ENCODE measurements around the gene FOXP2. TPM values are rescaled to one million over a fixed set of nuclear protein-coding genes. Genes with fewer than 3 reads are reported as not detected.
A peak's percentile ranks its signal among the peaks of the same experiment; 100 is the strongest.

Gene FOXP2
- total and polyA plus RNA-seq, 4 donors, result 15.6 to 27.5 (median 17.8) TPM

GRCh38 chr7:114639451-114639850 is 224.8 kb downstream of the FOXP2 start:
- no peaks in the 10 kb centered on the region for H3K36me3 ChIP-seq (ENCODE audit: control insufficient read depth, insufficient read depth, low read length)
- WGBS (ENCODE audit: insufficient coverage), result 100% methylated on average over 1 of the region's 1 CpG
- H3K9me3 ChIP-seq (ENCODE audit: control insufficient read depth, insufficient read depth, low read length), result no peaks in the 10 kb centered on the region
- no peak overlapping the region for H3K27ac ChIP-seq (ENCODE audit: low read depth, low read length)
- no peak overlapping the region for H3K4me3 ChIP-seq (ENCODE audit: low read depth, low read length)
- no peak for DNase-seq (ENCODE audit: low read depth in 4 of 6, low spot score in 6 of 6)
- H3K4me1 ChIP-seq (ENCODE audit: control insufficient read depth, insufficient read depth, low read length), result no peaks in the 10 kb centered on the region
- peaks cover 3% of the 10 kb centered on the region for H3K27me3 ChIP-seq (ENCODE audit: control insufficient read depth, insufficient read depth, low read length)

DNA sequence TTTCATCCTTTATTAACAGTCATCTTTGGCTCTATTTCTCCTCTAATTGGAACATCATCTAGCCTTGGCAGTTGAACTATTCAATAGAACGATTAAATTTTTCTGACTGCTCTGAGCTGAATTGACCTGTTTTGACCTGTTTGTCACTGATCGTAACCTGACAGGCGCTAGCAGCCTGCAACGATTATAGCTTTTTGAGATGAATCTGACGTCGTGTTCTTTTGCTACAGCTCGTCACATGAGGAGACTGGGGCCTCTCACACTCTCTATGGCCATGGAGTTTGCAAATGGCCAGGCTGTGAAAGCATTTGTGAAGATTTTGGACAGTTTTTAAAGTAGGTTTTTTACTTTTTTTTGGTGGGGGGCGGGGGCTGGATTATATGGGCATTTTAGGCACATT is 229.8 kb downstream of the FOXP2 start:
- 78% methylated on average over 7 of the region's 8 CpGs for WGBS (ENCODE audit: insufficient coverage)
- DNase-seq (ENCODE audit: low read depth in 4 of 6, low spot score in 6 of 6), result no peak
- Histone ChIP-seq H3K4me3 (ENCODE audit: low read depth, low read length) (no peak overlapping the region), H3K27ac (ENCODE audit: low read depth, low read length) (no peak overlapping the region), H3K4me1 (ENCODE audit: control insufficient read depth, insufficient read depth, low read length) (no peaks in the 10 kb centered on the region), H3K9me3 (ENCODE audit: control insufficient read depth, insufficient read depth, low read length) (no peaks in the 10 kb centered on the region), H3K36me3 (ENCODE audit: control insufficient read depth, insufficient read depth, low read length) (no peaks in the 10 kb centered on the region), H3K27me3 (ENCODE audit: control insufficient read depth, insufficient read depth, low read length) (peaks cover 8% of the 10 kb centered on the region)

DNA sequence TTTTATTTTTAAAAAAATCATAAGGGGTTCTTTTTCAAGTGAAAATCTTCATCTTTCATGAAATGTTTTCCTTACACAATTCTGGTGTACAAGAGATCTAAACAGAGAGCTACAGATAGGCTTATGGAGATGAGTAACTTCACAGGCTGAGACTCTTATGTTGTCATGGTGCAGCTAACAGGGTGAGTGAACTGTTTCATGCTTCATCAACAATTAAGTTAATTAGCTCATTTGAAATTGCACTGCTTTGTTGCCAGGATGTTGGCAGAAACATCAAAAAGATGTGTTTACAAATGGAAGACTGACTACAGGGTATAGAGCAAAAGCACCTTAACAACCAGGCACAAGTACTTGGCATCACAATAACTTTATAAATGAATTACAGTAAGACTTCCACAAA is 230.8 kb downstream of the FOXP2 start:
- H3K4me3 ChIP-seq (ENCODE audit: low read depth, low read length), result no peak overlapping the region
- no peaks in the 10 kb centered on the region for H3K36me3 ChIP-seq (ENCODE audit: control insufficient read depth, insufficient read depth, low read length)
- H3K27ac ChIP-seq (ENCODE audit: low read depth, low read length), result no peak overlapping the region
- no peaks in the 10 kb centered on the region for H3K9me3 ChIP-seq (ENCODE audit: control insufficient read depth, insufficient read depth, low read length)
- H3K4me1 ChIP-seq (ENCODE audit: control insufficient read depth, insufficient read depth, low read length), result no peaks in the 10 kb centered on the region
- peaks cover 8% of the 10 kb centered on the region for H3K27me3 ChIP-seq (ENCODE audit: control insufficient read depth, insufficient read depth, low read length)
- DNase-seq (ENCODE audit: low read depth in 4 of 6, low spot score in 6 of 6), result peak in 3 of 6 donors; percentile 38 to 89 (median 86)

GRCh38 chr7:114647518-114647917 is 232.9 kb downstream of the FOXP2 start:
- no peaks in the 10 kb centered on the region for H3K4me1 ChIP-seq (ENCODE audit: control insufficient read depth, insufficient read depth, low read length)
- no peak overlapping the region for H3K4me3 ChIP-seq (ENCODE audit: low read depth, low read length)
- DNase-seq (ENCODE audit: low read depth in 4 of 6, low spot score in 6 of 6), result no peak
- H3K27ac ChIP-seq (ENCODE audit: low read depth, low read length), result no peak overlapping the region
- H3K9me3 ChIP-seq (ENCODE audit: control insufficient read depth, insufficient read depth, low read length), result no peaks in the 10 kb centered on the region
- no peaks in the 10 kb centered on the region for H3K36me3 ChIP-seq (ENCODE audit: control insufficient read depth, insufficient read depth, low read length)
- H3K27me3 ChIP-seq (ENCODE audit: control insufficient read depth, insufficient read depth, low read length), result peaks cover 12% of the 10 kb centered on the region

- Histone ChIP-seq H3K36me3 (ENCODE audit: control insufficient read depth, insufficient read depth, low read length) (no peaks in the 10 kb centered on the region), H3K27ac (ENCODE audit: low read depth, low read length) (no peak overlapping the region), H3K27me3 (ENCODE audit: control insufficient read depth, insufficient read depth, low read length) (peaks cover 12% of the 10 kb centered on the region), H3K9me3 (ENCODE audit: control insufficient read depth, insufficient read depth, low read length) (no peaks in the 10 kb centered on the region), H3K4me3 (ENCODE audit: low read depth, low read length) (no peak overlapping the region), H3K4me1 (ENCODE audit: control insufficient read depth, insufficient read depth, low read length) (no peaks in the 10 kb centered on the region)
- DNase-seq (ENCODE audit: low read depth in 4 of 6, low spot score in 6 of 6), result no peak
Measured at GRCh38 chr7:114648117-114648516, 233.5 kb downstream of the FOXP2 start.

GRCh38 chr7:114648680-114649079 is 234.1 kb downstream of the FOXP2 start:
- no peak for DNase-seq (ENCODE audit: low read depth in 4 of 6, low spot score in 6 of 6)
- Histone ChIP-seq H3K27ac (ENCODE audit: low read depth, low read length) (no peak overlapping the region), H3K36me3 (ENCODE audit: control insufficient read depth, insufficient read depth, low read length) (no peaks in the 10 kb centered on the region), H3K27me3 (ENCODE audit: control insufficient read depth, insufficient read depth, low read length) (peaks cover 12% of the 10 kb centered on the region), H3K4me1 (ENCODE audit: control insufficient read depth, insufficient read depth, low read length) (no peaks in the 10 kb centered on the region), H3K9me3 (ENCODE audit: control insufficient read depth, insufficient read depth, low read length) (no peaks in the 10 kb centered on the region), H3K4me3 (ENCODE audit: low read depth, low read length) (no peak overlapping the region)
- WGBS (ENCODE audit: insufficient coverage), result 100% methylated on average over 1 of the region's 4 CpGs

- no peaks in the 10 kb centered on the region for H3K36me3 ChIP-seq (ENCODE audit: control insufficient read depth, insufficient read depth, low read length)
- no peak overlapping the region for H3K4me3 ChIP-seq (ENCODE audit: low read depth, low read length)
- no peak overlapping the region for H3K27ac ChIP-seq (ENCODE audit: low read depth, low read length)
- WGBS (ENCODE audit: insufficient coverage), result 100% methylated on average over 1 of the region's 3 CpGs
- peaks cover 10% of the 10 kb centered on the region for H3K27me3 ChIP-seq (ENCODE audit: control insufficient read depth, insufficient read depth, low read length)
- no peak for DNase-seq (ENCODE audit: low read depth in 4 of 6, low spot score in 6 of 6)
- H3K4me1 ChIP-seq (ENCODE audit: control insufficient read depth, insufficient read depth, low read length), result no peaks in the 10 kb centered on the region
- H3K9me3 ChIP-seq (ENCODE audit: control insufficient read depth, insufficient read depth, low read length), result no peaks in the 10 kb centered on the region
Measured at GRCh38 chr7:114649689-114650088, 235.1 kb downstream of the FOXP2 start.

DNA sequence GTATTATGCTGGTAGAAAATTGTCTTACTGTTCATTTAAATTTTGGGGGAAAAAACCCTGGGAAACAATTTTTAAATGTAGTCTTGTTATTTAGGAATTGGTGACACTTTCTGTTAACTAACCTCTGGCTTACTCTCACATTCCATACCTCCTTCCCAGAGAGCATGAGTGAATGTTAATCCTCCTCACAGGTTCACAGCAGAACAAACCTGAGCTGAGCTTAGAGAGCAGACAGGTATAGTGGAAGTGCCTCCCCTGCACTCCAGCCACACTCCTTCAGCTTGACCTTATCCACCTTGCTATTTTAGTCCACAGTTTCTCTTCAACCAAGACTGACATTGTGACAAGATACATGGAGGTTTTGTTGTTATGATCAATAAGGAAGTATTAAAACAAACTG is 235.9 kb downstream of the FOXP2 start:
- Histone ChIP-seq H3K4me1 (ENCODE audit: control insufficient read depth, insufficient read depth, low read length) (no peaks in the 10 kb centered on the region), H3K27me3 (ENCODE audit: control insufficient read depth, insufficient read depth, low read length) (peaks cover 10% of the 10 kb centered on the region), H3K27ac (ENCODE audit: low read depth, low read length) (no peak overlapping the region), H3K9me3 (ENCODE audit: control insufficient read depth, insufficient read depth, low read length) (no peaks in the 10 kb centered on the region), H3K36me3 (ENCODE audit: control insufficient read depth, insufficient read depth, low read length) (no peaks in the 10 kb centered on the region), H3K4me3 (ENCODE audit: low read depth, low read length) (no peak overlapping the region)
- no peak for DNase-seq (ENCODE audit: low read depth in 4 of 6, low spot score in 6 of 6)

- no peak for DNase-seq (ENCODE audit: low read depth in 4 of 6, low spot score in 6 of 6)
- no CpG with 5 or more reads among the region's 5 CpGs for WGBS (ENCODE audit: insufficient coverage)
- Histone ChIP-seq H3K27me3 (ENCODE audit: control insufficient read depth, insufficient read depth, low read length) (peaks cover 10% of the 10 kb centered on the region), H3K9me3 (ENCODE audit: control insufficient read depth, insufficient read depth, low read length) (no peaks in the 10 kb centered on the region), H3K4me3 (ENCODE audit: low read depth, low read length) (no peak overlapping the region), H3K4me1 (ENCODE audit: control insufficient read depth, insufficient read depth, low read length) (no peaks in the 10 kb centered on the region), H3K36me3 (ENCODE audit: control insufficient read depth, insufficient read depth, low read length) (no peaks in the 10 kb centered on the region), H3K27ac (ENCODE audit: low read depth, low read length) (no peak overlapping the region)
Measured at GRCh38 chr7:114652041-114652440, 237.4 kb downstream of the FOXP2 start.

- Histone ChIP-seq H3K36me3 (ENCODE audit: control insufficient read depth, insufficient read depth, low read length) (no peaks in the 10 kb centered on the region), H3K4me1 (ENCODE audit: control insufficient read depth, insufficient read depth, low read length) (no peaks in the 10 kb centered on the region), H3K4me3 (ENCODE audit: low read depth, low read length) (no peak overlapping the region), H3K27me3 (ENCODE audit: control insufficient read depth, insufficient read depth, low read length) (peaks cover 10% of the 10 kb centered on the region), H3K27ac (ENCODE audit: low read depth, low read length) (no peak overlapping the region), H3K9me3 (ENCODE audit: control insufficient read depth, insufficient read depth, low read length) (no peaks in the 10 kb centered on the region)
- DNase-seq (ENCODE audit: low read depth in 4 of 6, low spot score in 6 of 6), result peak in 2 of 6 donors; percentile 54 to 59
- whole genome bisulfite sequencing (ENCODE audit: insufficient coverage), result 43% methylated on average over 7 of the region's 10 CpGs
Measured at GRCh38 chr7:114653364-114654088, 238.9 kb downstream of the FOXP2 start.

All from spinal cord (tissue), 10 donors.